Hepatocyte (in vitro differentiated cells): ENCODE results near the gene KMO.

Experiments used
- CTCF ChIP-seq: fragments of 200-600 bp; sonication (generic); IDR thresholded peaks from 2 replicates; pipeline ENCODE4 v1.5.1; 2016; ENCODE audit warnings: antibody characterized with exemption, mild to moderate bottlenecking; ENCODE audit not compliant: poor library complexity
- EZH2 ChIP-seq: fragments of 200-600 bp; sonication (generic); IDR thresholded peaks from 2 replicates; pipeline ENCODE4 v1.6.1; 2016; ENCODE audit warnings: antibody characterized with exemption, mild to moderate bottlenecking, borderline replicate concordance
- EZH2phosphoT487 ChIP-seq: fragments of 200-600 bp; sonication (generic); IDR thresholded peaks from one replicate; pipeline ENCODE4 v1.6.1; 2018; ENCODE audit warnings: antibody characterized with exemption, mild to moderate bottlenecking, low read depth, moderate library complexity; ENCODE audit not compliant: unreplicated experiment, severe bottlenecking

- TF ChIP-seq CTCF (no peak), EZH2phosphoT487 (no peak), EZH2 (no peak)
These were observed 15.8 kb downstream of the KMO start for GRCh38 chr1:241548008-241548407.
